HG03025 (cell line): ENCODE measurements around the gene SPATS2L.
A peak's percentile ranks its signal among the peaks of the same experiment; 100 is the strongest.

ENCODE experiments used
- ATAC-seq: cut with Tn5 transposase; IDR thresholded peaks from one replicate; pipeline ENCODE4 v1.9.1; 2021; ENCODE audit warnings: mild to moderate bottlenecking, moderate library complexity; ENCODE audit not compliant: unreplicated experiment, low FRiP score

SPATS2L gene

GRCh38 chr2:200296118-200296517 is 10.4 kb upstream of the SPATS2L start:
- no peak for ATAC-seq

GRCh38 chr2:200297100-200297499 is 9.4 kb upstream of the SPATS2L start:
- no peak for ATAC-seq

GRCh38 chr2:200297989-200298388 is 8.5 kb upstream of the SPATS2L start:
- ATAC-seq, result no peak

- ATAC-seq, result no peak
These were observed 7.7 kb upstream of the SPATS2L start for GRCh38 chr2:200298816-200299215.

GRCh38 chr2:200300065-200300464 is 6.4 kb upstream of the SPATS2L start:
- ATAC-seq, result no peak

GRCh38 chr2:200300638-200301314 is 5.7 kb upstream of the SPATS2L start:
- ATAC-seq, result no peak

- no peak for ATAC-seq
These were observed 4.3 kb upstream of the SPATS2L start for GRCh38 chr2:200301953-200302858.

GRCh38 chr2:200302940-200303727 is 3.4 kb upstream of the SPATS2L start:
- ATAC-seq, result no peak

- ATAC-seq, result no peak
These were observed 697 bp upstream of the SPATS2L start for GRCh38 chr2:200305797-200306195.

- peak; percentile 48 for ATAC-seq
These were observed 634 bp downstream of the SPATS2L start for GRCh38 chr2:200306931-200307723.

- ATAC-seq, result no peak
These were observed 1.4 kb downstream of the SPATS2L start for GRCh38 chr2:200307724-200308545.

- ATAC-seq, result no peak
These were observed 2.2 kb downstream of the SPATS2L start for GRCh38 chr2:200308546-200309295.

GRCh38 chr2:200309296-200310049 is 3.0 kb downstream of the SPATS2L start:
- ATAC-seq, result no peak

GRCh38 chr2:200310545-200310971 is 4.1 kb downstream of the SPATS2L start:
- no peak for ATAC-seq

GRCh38 chr2:200311139-200311538 is 4.6 kb downstream of the SPATS2L start:
- no peak for ATAC-seq

- ATAC-seq, result no peak
These were observed 8.6 kb downstream of the SPATS2L start for GRCh38 chr2:200314976-200315567.

GRCh38 chr2:200317975-200318374 is 11.5 kb downstream of the SPATS2L start:
- no peak for ATAC-seq
